Breast epithelium (tissue), 3 donors: ENCODE data around the gene ARCN1.

Experiments
- CTCF ChIP-seq, 3 donors: fragments of 450-650 bp; IDR thresholded peaks; one replicate each; pipeline ENCODE4 v1.5.1; 2016 to 2017; ENCODE audit warnings: antibody characterized with exemption in 3 of 3, mild to moderate bottlenecking in 3 of 3, moderate library complexity in 3 of 3
- POLR2A ChIP-seq: fragments of 450-650 bp; IDR thresholded peaks from one replicate; pipeline ENCODE4 v1.6.1; 2016; ENCODE audit warnings: antibody characterized with exemption, mild to moderate bottlenecking, moderate library complexity
- POLR2AphosphoS5 ChIP-seq, 3 donors: sonication (generic); formaldehyde crosslinking; IDR thresholded peaks; one replicate each; pipeline ENCODE4 v1.6.1; 2017; ENCODE audit warnings: antibody characterized with exemption in 3 of 3

DNA sequence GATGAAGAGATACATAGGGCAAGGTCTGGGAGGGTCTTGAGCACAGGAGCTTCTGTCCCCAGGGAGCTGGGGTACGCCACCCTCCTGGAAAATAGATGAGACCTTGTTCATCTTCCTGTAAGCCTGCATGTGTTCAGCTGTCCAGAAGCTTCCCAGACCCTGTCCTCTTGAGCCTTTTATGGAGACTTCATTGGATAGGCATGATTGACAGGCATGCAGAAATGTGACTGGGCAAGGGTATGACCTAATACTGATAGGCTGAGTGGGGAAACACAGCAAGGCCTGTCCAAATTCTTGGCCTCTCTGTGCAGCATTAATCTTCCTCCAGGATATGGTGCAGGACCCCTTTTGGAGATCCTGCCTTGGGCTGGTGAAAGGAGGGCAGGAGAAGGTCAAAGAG lies 15.7 kb downstream of the ARCN1 start:
- no peak for TF ChIP-seq POLR2A
- no peak for TF ChIP-seq CTCF (IDR thresholded peaks at IDR 0.05)
- TF ChIP-seq POLR2AphosphoS5 (IDR thresholded peaks at IDR 0.05) = no peak
